H1 (cell line): Measurements from ENCODE around the gene GRK5. TPM values are rescaled to one million over a fixed set of nuclear protein-coding genes. Genes with fewer than 3 reads are reported as not detected.

Source experiments
- CTCF ChIA-PET: fragments of 300-600 bp; sonication (Branson Sonifier 250); formaldehyde crosslinking; loops from one replicate; lab custom pipeline; 2021; ENCODE audit not compliant: partially characterized antibody; lab: Charles Lee
- POLR2A ChIA-PET: fragments of 300-600 bp; sonication (Branson Sonifier 250); formaldehyde crosslinking; loops from one replicate; lab custom pipeline; 2021; ENCODE audit warnings: inconsistent platforms; ENCODE audit not compliant: partially characterized antibody; lab: Charles Lee
- DNase-seq, 2 experiments: peaks; one replicate each; pipeline versions ENCODE4 v3.0.0 to v3.0.0-alpha.2; 2010 to 2022; ENCODE audit warnings: low spot score in 2 of 2, low read depth in 1 of 2, mixed read lengths in 1 of 2
- FAIRE-seq: peaks from 2 replicates; lab custom pipeline; 2011; peaks lifted over from hg19 to GRCh38; lab: Jason Lieb, UNC
- H2AFZ ChIP-seq: 2 replicates; pipeline ENCODE4 v1.8.1; 2012; ENCODE audit warnings: low read length, inconsistent platforms
- H2AK5ac ChIP-seq: 2 replicates; pipeline ENCODE4 v1.6.1; 2013; ENCODE audit warnings: low read depth, low read length
- H2BK120ac ChIP-seq: replicated peaks from 2 replicates; pipeline ENCODE3; 2013; ENCODE audit warnings: low read depth, low read length, inconsistent platforms
- H2BK12ac ChIP-seq: 2 replicates; pipeline ENCODE4 v1.6.1; 2013; ENCODE audit warnings: low read depth, low read length
- H2BK15ac ChIP-seq: 2 replicates; pipeline ENCODE4 v1.6.1; 2013; ENCODE audit warnings: low read length
- H2BK20ac ChIP-seq: 2 replicates; pipeline ENCODE4 v1.6.1; 2013; ENCODE audit warnings: low read length
- H2BK5ac ChIP-seq: 2 replicates; pipeline ENCODE4 v1.6.1; 2013; ENCODE audit warnings: low read depth, low read length
- H3K14ac ChIP-seq: 2 replicates; pipeline ENCODE4 v1.6.1; 2013; ENCODE audit warnings: inconsistent platforms; ENCODE audit not compliant: insufficient read length
- H3K18ac ChIP-seq: 2 replicates; pipeline ENCODE4 v1.6.1; 2013; ENCODE audit warnings: low read length; ENCODE audit errors: extremely low read depth
- H3K23ac ChIP-seq: 2 replicates; pipeline ENCODE4 v1.6.1; 2013; ENCODE audit warnings: inconsistent platforms; ENCODE audit not compliant: insufficient read length
- H3K23me2 ChIP-seq: 2 replicates; pipeline ENCODE4 v1.6.1; 2013; ENCODE audit warnings: low read depth, low read length
- H3K27ac ChIP-seq: 2 replicates; pipeline ENCODE4 v1.6.1; 2011; ENCODE audit warnings: low read depth, low read length, inconsistent platforms
- H3K27me3 ChIP-seq, 4 experiments: replicated peaks in 1 of 4; 1 replicate in 1 of 4; 2 replicates in 3 of 4; pipeline versions ENCODE4 v1.6.1 to v1.8.1; 2011 to 2013; ENCODE audit warnings: low read length in 3 of 4, mild to moderate bottlenecking in 3 of 4, inconsistent platforms in 2 of 4, mixed read lengths in 2 of 4, moderate library complexity in 1 of 4; ENCODE audit not compliant: control insufficient read depth in 3 of 4, insufficient read depth in 3 of 4; ENCODE audit errors: extremely low read depth in 1 of 4
- H3K36me3 ChIP-seq, 4 experiments: 2 replicates each; pipeline versions ENCODE4 v1.6.1 to v1.8.1; 2011 to 2013; ENCODE audit warnings: mild to moderate bottlenecking in 4 of 4, low read length in 3 of 4, moderate library complexity in 2 of 4, control low read depth in 1 of 4, inconsistent platforms in 1 of 4; ENCODE audit not compliant: insufficient read depth in 4 of 4, control insufficient read depth in 2 of 4
- H3K4ac ChIP-seq: replicated peaks from 2 replicates; pipeline ENCODE3; 2013; ENCODE audit warnings: low read length, low read depth, mixed read lengths, inconsistent platforms; ENCODE audit not compliant: insufficient read length
- H3K4me1 ChIP-seq, 4 experiments: replicated peaks in 1 of 4; 1 replicate in 1 of 4; 2 replicates in 3 of 4; pipeline versions ENCODE4 v1.6.1 to v1.8.1; 2011 to 2013; ENCODE audit warnings: low read length in 3 of 4, inconsistent platforms in 2 of 4, mixed read lengths in 1 of 4; ENCODE audit not compliant: insufficient read depth in 4 of 4, control insufficient read depth in 3 of 4
- H3K4me2 ChIP-seq, 2 experiments: 2 replicates each; pipeline versions ENCODE4 v1.6.1 to v1.8.1; 2011 to 2013; ENCODE audit warnings: low read depth in 2 of 2, low read length in 2 of 2, control low read depth in 1 of 2, inconsistent platforms in 1 of 2, mild to moderate bottlenecking in 1 of 2; ENCODE audit not compliant: insufficient read depth in 1 of 2
- H3K4me3 ChIP-seq, 4 experiments: fragments of 200-600, 300-600 bp in 1 of 4; sonication (generic), shearing (Covaris generic), sonication (Bioruptor Twin) in 1 of 4; 2 replicates each; pipeline versions ENCODE4 v1.5.1 to v1.8.1; 2011 to 2016; ENCODE audit warnings: low read length in 4 of 4, low read depth in 3 of 4, control low read depth in 2 of 4, inconsistent platforms in 2 of 4, mild to moderate bottlenecking in 2 of 4, mixed read lengths in 1 of 4, moderate library complexity in 1 of 4; ENCODE audit not compliant: insufficient read depth in 2 of 4; ENCODE audit errors: extremely low read depth in 1 of 4
- H3K56ac ChIP-seq: replicated peaks from 2 replicates; pipeline ENCODE3; 2013; ENCODE audit warnings: low read depth, mild to moderate bottlenecking, mixed read lengths, low read length, inconsistent platforms; ENCODE audit not compliant: insufficient read length
- H3K79me1 ChIP-seq: 2 replicates; pipeline ENCODE4 v1.6.1; 2013; ENCODE audit warnings: low read depth, low read length, control low read depth
- H3K79me2 ChIP-seq, 2 experiments: 2 replicates each; pipeline versions ENCODE4 v1.6.1 to v1.8.1; 2012 to 2013; ENCODE audit warnings: low read length in 2 of 2, mild to moderate bottlenecking in 2 of 2, inconsistent platforms in 1 of 2; ENCODE audit not compliant: insufficient read depth in 2 of 2, control insufficient read depth in 1 of 2
- H3K9ac ChIP-seq, 4 experiments: replicated peaks in 1 of 4; 1 replicate in 1 of 4; 2 replicates in 3 of 4; pipeline versions ENCODE4 v1.6.1 to v1.8.1; 2011 to 2013; ENCODE audit warnings: low read depth in 3 of 4, low read length in 3 of 4, control low read depth in 2 of 4, mild to moderate bottlenecking in 2 of 4, moderate library complexity in 2 of 4, inconsistent platforms in 1 of 4; ENCODE audit errors: extremely low read depth in 1 of 4
- H3K9me3 ChIP-seq, 2 experiments: 2 replicates each; pipeline versions ENCODE4 v1.6.1 to v1.8.1; 2012 to 2013; ENCODE audit warnings: mild to moderate bottlenecking in 2 of 2, moderate library complexity in 2 of 2, control low read depth in 1 of 2, inconsistent platforms in 1 of 2, low read depth in 1 of 2, low read length in 1 of 2, mixed read lengths in 1 of 2; ENCODE audit not compliant: insufficient read depth in 2 of 2
- H4K20me1 ChIP-seq, 2 experiments: replicated peaks in 1 of 2; 2 replicates each; pipeline versions ENCODE3 to v1.8.1; 2011 to 2013; ENCODE audit warnings: inconsistent platforms in 2 of 2, low read length in 2 of 2, mild to moderate bottlenecking in 1 of 2; ENCODE audit not compliant: insufficient read depth in 2 of 2, control insufficient read depth in 1 of 2
- H4K5ac ChIP-seq: 2 replicates; pipeline ENCODE4 v1.6.1; 2013; ENCODE audit warnings: low read length, low read depth, mixed read lengths, inconsistent platforms; ENCODE audit not compliant: insufficient read length
- H4K8ac ChIP-seq: 2 replicates; pipeline ENCODE4 v1.8.0; 2013; ENCODE audit warnings: mild to moderate bottlenecking, moderate library complexity, low read length, inconsistent platforms; ENCODE audit not compliant: insufficient read depth; ENCODE audit errors: extremely low read depth
- H4K91ac ChIP-seq: replicated peaks from 2 replicates; pipeline ENCODE3; 2013; ENCODE audit warnings: low read length, mixed read lengths, inconsistent platforms; ENCODE audit not compliant: insufficient read length
- ATF3 ChIP-seq: IDR thresholded peaks from 2 replicates; pipeline ENCODE4 v1.6.1; 2011; ENCODE audit warnings: low read depth, mild to moderate bottlenecking, low read length; ENCODE audit not compliant: insufficient read depth
- MAFK ChIP-seq: IDR thresholded peaks from 2 replicates; pipeline ENCODE4 v1.6.1; 2012; ENCODE audit warnings: low read depth, mild to moderate bottlenecking, improper control_type of control experiment, low read length
- RFX5 ChIP-seq: IDR thresholded peaks from 2 replicates; pipeline ENCODE4 v1.6.1; 2011; ENCODE audit warnings: low read depth, low read length, improper control_type of control experiment, borderline replicate concordance
- RNF2 ChIP-seq: fragments of 200-900, 300-1000 bp; sonication (generic); IDR thresholded peaks from 2 replicates; pipeline ENCODE4 v1.7.1; 2016; ENCODE audit warnings: borderline replicate concordance, low read depth, mild to moderate bottlenecking, antibody characterized with exemption, low read length; ENCODE audit not compliant: poor library complexity, severe bottlenecking; ENCODE audit errors: missing control alignments
- WGBS, 2 experiments: shearing (Covaris generic) in 1 of 2; methylation state at CpG; one replicate each; pipeline versions ENCODE4 v1.1.6 to v1.1.7; 2013 to 2015; ENCODE audit warnings: low lambda C conversion rate in 2 of 2, mixed read lengths in 2 of 2, inconsistent platforms in 1 of 2, low coverage in 1 of 2, missing lambda C conversion rate in 1 of 2; ENCODE audit not compliant: insufficient replicate concordance in 2 of 2, insufficient coverage in 1 of 2, insufficient read length in 1 of 2; ENCODE audit errors: extremely low coverage in 1 of 2, missing lambda C conversion rate in 1 of 2; 5-methylcytosine and 5-hydroxymethylcytosine counted together
- polyA plus RNA-seq, 7 experiments: library from polyadenylated mRNA; depleted of rRNA in 3 of 7; stranded (reverse) in 5 of 7; unstranded in 2 of 7; fragments of >200 nt in 5 of 7; fragments of 200-250 nt in 2 of 7; gene quantifications; 1 replicate in 5 of 7; 2 replicates in 1 of 7; 4 replicates in 1 of 7; pipeline versions ENCODE4 v1.2.1 to v1.2.3, GENCODE V29; 2011 to 2013; ENCODE audit warnings: missing spikeins in 2 of 7, mixed read lengths in 2 of 7
- total RNA-seq: library from RNA; stranded (reverse); fragmentation: NEBNext Ultra II Directional; extraction: Animal tissue kit (Norgen Biotek cat#: 25700); gene quantifications from 2 replicates; pipeline ENCODE4 v1.2.1, GENCODE V29; 2021

The GRK5 gene
- total and polyA plus RNA-seq, 2 of the 8 experiments (the other 6 are each of a cell fraction or from before 2014, with no cell fraction given), result 0.54 to 2.5 TPM

- no peak overlapping the region for H4K91ac ChIP-seq
- no peak overlapping the region for H2BK120ac ChIP-seq
- no peak overlapping the region for H3K9ac ChIP-seq
- no peak overlapping the region for H3K4ac ChIP-seq
- H2AK5ac ChIP-seq, result no peak overlapping the region
- no peaks in the 10 kb centered on the region for H3K4me1 ChIP-seq
- no peaks in the 10 kb centered on the region for H3K79me1 ChIP-seq
- no peak overlapping the region for H3K14ac ChIP-seq
- H3K27ac ChIP-seq, result no peak overlapping the region
- ChIA-PET CTCF (interaction anchor here (0.5 to 7.6 kb wide), 7 partner anchors 16 to 471 kb away, joined by 3 to 48 read pairs (median 6); no protein-coding TSS in a partner anchor), POLR2A (no interaction called here)
- H3K9me3 ChIP-seq, result peaks cover 3 to 14% of the 10 kb centered on the region in 2 experiments; a peak in 3 of 4 replicates
- no peaks in the 10 kb centered on the region for H3K79me2 ChIP-seq
- no peaks in the 10 kb centered on the region for H4K20me1 ChIP-seq
- no peak overlapping the region for H3K23ac ChIP-seq
- H2BK20ac ChIP-seq, result no peak overlapping the region
- no peak overlapping the region for H2AFZ ChIP-seq
- no peak for FAIRE-seq
- H2BK15ac ChIP-seq, result no peak overlapping the region
- H2BK12ac ChIP-seq, result no peak overlapping the region
- no peak overlapping the region for H3K4me3 ChIP-seq
- DNase-seq, result no peak
- TF ChIP-seq RNF2 (no peak), MAFK (no peak), ATF3 (no peak), RFX5 (no peak)
- H3K36me3 ChIP-seq, result no peaks in the 10 kb centered on the region
- no peak overlapping the region for H2BK5ac ChIP-seq
- H3K27me3 ChIP-seq, result no peaks in the 10 kb centered on the region
- 93% methylated on average over 9 of the region's 9 CpGs; no CpG with 5 or more reads in 1 of the 2 experiments for WGBS, 2 experiments
- no peak overlapping the region for H4K5ac ChIP-seq
- H3K56ac ChIP-seq, result no peak overlapping the region
- H4K8ac ChIP-seq, result no peak overlapping the region
- no peak overlapping the region for H3K4me2 ChIP-seq
- no peak overlapping the region for H3K18ac ChIP-seq
- no peaks in the 10 kb centered on the region for H3K23me2 ChIP-seq
Observed at GRCh38 chr10:119349937-119350501, 142.6 kb downstream of the GRK5 start.
